Motor neuron (in vitro differentiated cells): Measurements from ENCODE around the gene CCDC152. TPM values are rescaled to one million over a fixed set of nuclear protein-coding genes. Genes with fewer than 3 reads are reported as not detected.

ENCODE experiments used
- ATAC-seq, 8 experiments: fragments of 200-7000 bp; cut with Tn5 transposase; replicated peaks in 6 of 8; 2 replicates each; pipeline ENCODE4 v1.8.0; 2021; ENCODE audit warnings: mild to moderate bottlenecking in 8 of 8, moderate library complexity in 8 of 8
- H3K27ac ChIP-seq, 2 donors: fragments of 250-450 bp; sonication (Bioruptor Pico); 2 replicates each; pipeline ENCODE4 v1.9.0; 2021; ENCODE audit warnings: antibody characterized with exemption in 2 of 2, mild to moderate bottlenecking in 2 of 2, moderate library complexity in 1 of 2
- H3K4me1 ChIP-seq, 2 donors: fragments of 250-450 bp; sonication (Bioruptor Pico); replicated peaks in 1 of 2; 2 replicates each; pipeline ENCODE4 v1.6.1; 2021; ENCODE audit warnings: antibody characterized with exemption in 2 of 2, mild to moderate bottlenecking in 2 of 2, moderate library complexity in 1 of 2
- H3K4me3 ChIP-seq, 5 donors: fragments of 250-450 bp; sonication (Bioruptor Pico); 2 replicates each; pipeline ENCODE4 v1.9.0; 2021; ENCODE audit warnings: antibody characterized with exemption in 5 of 5, mild to moderate bottlenecking in 5 of 5, moderate library complexity in 4 of 5
- WGBS, 10 experiments: fragments of 450-650 bp; shearing (Covaris generic); methylation state at CpG; one replicate each; pipeline ENCODE4 v1.0.0; 2022; 5-methylcytosine and 5-hydroxymethylcytosine counted together
- in situ Hi-C, 9 experiments: fragments of 400-800 bp; cut with MboI; loops; one replicate each; pipeline ENCODE4 v1.15.0; 2021; ENCODE audit warnings: low sequenced_read_pairs in 9 of 9, low pct_unique_long_range_greater_than_20kb in 2 of 9; ENCODE audit not compliant: unreplicated experiment in 9 of 9
- total RNA-seq, 8 experiments: library from RNA; unstranded; fragments of 300-600 nt; gene quantifications; 2 replicates each; pipeline versions ENCODE4 v1.2.3 to v1.2.4, GENCODE V29; 2022

CCDC152 gene
- total RNA-seq, 8 experiments from 2014 or later: 0.81 to 22.0 (median 2.9) TPM

GRCh38 chr5:42785756-42786155 is 29.1 kb downstream of the CCDC152 start:
- no peaks in the 10 kb centered on the region for H3K4me1 ChIP-seq
- in situ Hi-C loops: loop anchor here in 2 of 9 experiments (25.0 kb wide), 1 partner anchor 102 kb away; no protein-coding TSS in a partner anchor
- no peak overlapping the region for H3K27ac ChIP-seq
- ATAC-seq: no peak
- WGBS, 10 experiments: 68 to 100% (median 89%) methylated on average over 1 to 4 of the region's 4 CpGs
- no peak overlapping the region for H3K4me3 ChIP-seq

GRCh38 chr5:42787073-42787472 is 30.5 kb downstream of the CCDC152 start:
- no peak overlapping the region for H3K4me3 ChIP-seq
- no peak overlapping the region for H3K27ac ChIP-seq
- in situ Hi-C loops: loop anchor here in 2 of 9 experiments (25.0 kb wide), 1 partner anchor 100 kb away; no protein-coding TSS in a partner anchor
- no peak for ATAC-seq
- no peaks in the 10 kb centered on the region for H3K4me1 ChIP-seq

- H3K4me1 ChIP-seq: no peaks in the 10 kb centered on the region
- ATAC-seq: no peak
- H3K4me3 ChIP-seq: no peak overlapping the region
- 64 to 100% (median 89%) methylated on average over 1 of the region's 1 CpG; no CpG with 5 or more reads in 2 of the 10 experiments for WGBS, 10 experiments
- in situ Hi-C loops: loop anchor here in 2 of 9 experiments (25.0 kb wide), 1 partner anchor 99 kb away; no protein-coding TSS in a partner anchor
- no peak overlapping the region for H3K27ac ChIP-seq
Observed at GRCh38 chr5:42787845-42788244, 31.2 kb downstream of the CCDC152 start.

GRCh38 chr5:42791151-42791550 is 34.5 kb downstream of the CCDC152 start:
- no peak for ATAC-seq
- H3K27ac ChIP-seq: no peak overlapping the region
- in situ Hi-C loops: loop anchor here in 2 of 9 experiments (25.0 kb wide), 1 partner anchor 96 kb away; no protein-coding TSS in a partner anchor
- H3K4me1 ChIP-seq: no peaks in the 10 kb centered on the region
- H3K4me3 ChIP-seq: no peak overlapping the region

GRCh38 chr5:42798284-42799240 is 41.9 kb downstream of the CCDC152 start:
- no peak for ATAC-seq
- Histone ChIP-seq H3K4me3 (no peak overlapping the region), H3K4me1 (no peaks in the 10 kb centered on the region), H3K27ac (no peak overlapping the region)
- in situ Hi-C loops: loop anchor here in 2 of 9 experiments (25.0 kb wide), 1 partner anchor 89 kb away; no protein-coding TSS in a partner anchor
- 67 to 98% (median 96%) methylated on average over 4 to 6 of the region's 6 CpGs for WGBS, 10 experiments

GRCh38 chr5:42799241-42799608 is 42.6 kb downstream of the CCDC152 start:
- Histone ChIP-seq H3K4me1 (no peaks in the 10 kb centered on the region), H3K4me3 (no peak overlapping the region), H3K27ac (no peak overlapping the region)
- in situ Hi-C loops: loop anchor here in 2 of 9 experiments (25.0 kb wide), 1 partner anchor 88 kb away; no protein-coding TSS in a partner anchor
- ATAC-seq: no peak

GRCh38 chr5:42799668-42800114 is 43.1 kb downstream of the CCDC152 start:
- no peak overlapping the region for H3K27ac ChIP-seq
- no peak for ATAC-seq
- no peak overlapping the region for H3K4me3 ChIP-seq
- no peaks in the 10 kb centered on the region for H3K4me1 ChIP-seq
- WGBS, 10 experiments: 76 to 97% (median 93%) methylated on average over 4 to 9 of the region's 9 CpGs
- in situ Hi-C loops: loop anchor here in 2 of 9 experiments (25.0 kb wide), 1 partner anchor 88 kb away; no protein-coding TSS in a partner anchor

- in situ Hi-C loops: no loop called here
- Histone ChIP-seq H3K27ac (no peak overlapping the region), H3K4me1 (no peaks in the 10 kb centered on the region), H3K4me3 (no peak overlapping the region)
- 40 to 92% (median 79%) methylated on average over 1 to 8 of the region's 8 CpGs for whole genome bisulfite sequencing, 10 experiments
- no peak for ATAC-seq
Observed at GRCh38 chr5:42800748-42801330, 44.2 kb downstream of the CCDC152 start.

- 48 to 100% (median 88%) methylated on average over 1 to 6 of the region's 6 CpGs; no CpG with 5 or more reads in 1 of the 10 experiments for WGBS, 10 experiments
- in situ Hi-C loops: no loop called here
- no peak for ATAC-seq
- no peaks in the 10 kb centered on the region for H3K4me1 ChIP-seq
- H3K27ac ChIP-seq: no peak overlapping the region
- no peak overlapping the region for H3K4me3 ChIP-seq
Observed at GRCh38 chr5:42801516-42802166, 45.0 kb downstream of the CCDC152 start.

- WGBS, 10 experiments: 77 to 100% (median 96%) methylated on average over 1 to 4 of the region's 4 CpGs
- in situ Hi-C loops: no loop called here
- no peak for ATAC-seq
- Histone ChIP-seq H3K4me1 (no peaks in the 10 kb centered on the region), H3K4me3 (no peak overlapping the region), H3K27ac (no peak overlapping the region)
Observed at GRCh38 chr5:42804717-42805339, 48.2 kb downstream of the CCDC152 start.

- Histone ChIP-seq H3K4me1 (no peaks in the 10 kb centered on the region), H3K27ac (no peak overlapping the region), H3K4me3 (no peak overlapping the region)
- WGBS, 10 experiments: 38 to 100% (median 84%) methylated on average over 1 to 2 of the region's 2 CpGs
- in situ Hi-C loops: no loop called here
- no peak for ATAC-seq
Observed at GRCh38 chr5:42806004-42806700, 49.5 kb downstream of the CCDC152 start.

- in situ Hi-C loops: no loop called here
- 67 to 100% (median 94%) methylated on average over 2 to 3 of the region's 3 CpGs for WGBS, 10 experiments
- Histone ChIP-seq H3K27ac (no peak overlapping the region), H3K4me3 (no peak overlapping the region), H3K4me1 (peaks cover 0 to under 1% of the 10 kb centered on the region in 2 donors)
- ATAC-seq: no peak
Observed at GRCh38 chr5:42806701-42807262, 50.2 kb downstream of the CCDC152 start.
